G401 (cell line): ENCODE data around the gene WDR81. TPM values are rescaled to one million over a fixed set of nuclear protein-coding genes. Genes with fewer than 3 reads are reported as not detected.
"Not testable (repeated sequence)": the region's sequence is repeated elsewhere in the genome, so short reads cannot be mapped to it uniquely, and the experiment has no call there.

ENCODE experiments used
- DNase-seq: peaks from one replicate; pipeline ENCODE4 v3.0.0-alpha.2; 2015; ENCODE audit warnings: low spot score
- in situ Hi-C: cut with HindIII; loops from 2 replicates; pipeline ENCODE4 v1.10.0; 2016; ENCODE audit warnings: low sequenced_read_pairs, mixed read lengths
- total RNA-seq: library from RNA; depleted of rRNA; stranded (reverse); fragments of >200 nt; shearing (Covaris generic); gene quantifications from 2 replicates; pipeline ENCODE4 v1.2.3, GENCODE V29; 2014

The WDR81 gene
- total RNA-seq, 1 experiment from 2014 or later = 29.9 TPM

DNA sequence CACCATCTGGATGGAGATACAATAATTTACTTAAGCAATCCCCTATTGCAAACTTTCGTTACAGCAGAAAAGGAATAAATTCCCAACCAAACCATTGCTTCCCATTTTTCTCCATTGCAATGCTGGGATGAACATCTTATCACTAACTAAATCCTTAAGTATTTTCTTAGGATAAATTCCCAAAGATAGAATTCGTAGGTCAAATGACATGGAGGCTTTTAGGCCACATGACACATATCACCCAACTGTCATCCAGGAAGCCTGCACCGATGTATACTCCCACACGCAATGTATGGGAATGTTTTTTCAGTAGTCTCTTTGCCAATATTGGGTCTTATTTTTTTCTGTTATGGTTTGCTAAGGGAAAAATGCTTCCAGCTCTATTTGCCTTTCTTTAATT is 12.7 kb upstream of the WDR81 start:
- DNase-seq = no peak
- in situ Hi-C loops = no loop called here

DNA sequence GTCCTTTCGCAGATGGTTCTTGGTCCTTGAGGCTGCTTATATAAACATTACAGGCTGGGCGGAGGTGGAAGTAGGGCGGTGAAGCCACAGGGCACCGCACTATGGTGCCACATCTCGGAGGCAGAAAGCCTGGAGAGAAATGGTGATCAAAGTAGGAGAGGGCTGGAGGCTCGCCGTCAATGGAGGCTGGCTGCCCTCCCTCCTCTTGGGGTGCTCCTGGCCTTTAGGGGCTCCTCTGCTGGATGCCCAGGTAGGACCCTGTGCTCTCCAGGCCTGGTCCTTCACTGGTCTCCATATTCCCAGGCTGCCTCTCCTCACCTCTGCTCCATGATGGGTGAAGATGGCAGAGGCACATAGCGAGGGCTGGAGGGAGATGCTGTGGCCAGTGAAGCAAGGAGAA is 12.2 kb upstream of the WDR81 start:
- in situ Hi-C loops = no loop called here
- DNase-seq = no peak

DNA sequence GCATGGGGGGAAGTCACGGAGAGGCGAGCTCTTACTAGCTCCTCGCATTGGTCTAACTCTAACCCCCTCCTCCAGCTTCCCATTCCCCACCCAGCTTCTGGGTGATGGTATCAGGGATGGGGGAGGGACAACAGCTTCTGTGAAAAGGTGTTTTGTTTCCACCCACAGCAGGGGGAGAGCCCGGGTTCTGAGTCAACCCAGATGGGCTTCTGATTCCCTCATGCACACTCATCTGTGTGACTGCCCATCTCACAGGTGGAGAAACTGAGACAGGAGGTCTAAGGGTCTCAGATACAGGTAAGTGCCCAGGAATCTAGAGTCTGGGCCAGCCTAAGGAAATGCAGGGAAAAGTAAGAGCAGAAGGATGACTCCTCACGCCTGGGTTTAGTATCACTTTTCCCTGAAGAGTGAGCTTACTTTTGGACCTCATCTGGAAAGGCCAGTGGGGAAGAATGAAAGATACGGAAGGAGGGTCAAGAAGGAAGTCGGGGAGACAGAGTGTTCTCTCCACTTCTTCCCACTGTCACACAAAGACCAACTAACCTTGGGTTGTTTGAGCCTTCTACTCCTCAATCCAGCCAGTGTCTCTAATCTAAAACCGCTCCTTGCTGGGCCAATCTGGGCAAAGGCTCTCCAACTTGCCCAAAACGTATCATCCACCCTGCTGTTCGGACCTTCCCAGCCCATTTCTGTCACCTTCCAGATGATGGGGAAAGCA is 11.2 kb upstream of the WDR81 start:
- DNase-seq = no peak
- in situ Hi-C loops = no loop called here

DNA sequence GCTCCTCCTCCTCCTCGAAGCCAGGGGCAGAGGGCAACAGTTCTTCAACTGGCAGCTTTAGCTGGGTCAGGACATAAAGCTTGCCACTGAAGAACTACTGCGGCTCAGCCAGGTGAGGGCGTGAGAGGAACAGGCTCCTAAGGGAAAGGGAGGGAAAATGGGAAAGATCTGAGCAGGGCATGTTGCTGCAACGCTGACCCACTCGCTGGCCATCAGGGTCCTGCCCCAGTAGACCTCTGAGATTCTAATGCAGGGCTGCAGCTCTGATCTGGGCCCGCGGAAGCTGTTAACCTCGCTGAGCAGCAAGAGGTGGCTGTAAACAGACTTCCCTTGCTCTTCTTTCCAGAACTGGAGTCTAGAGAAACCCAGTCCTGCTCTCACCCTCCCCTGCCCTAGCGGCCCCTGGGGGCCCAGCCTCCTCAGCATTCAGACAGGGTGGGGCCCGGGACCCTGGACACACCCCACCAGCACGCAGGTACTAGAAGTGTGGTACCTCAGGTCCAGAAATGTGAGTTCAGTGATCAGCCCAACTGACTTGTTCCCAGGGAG is 10.6 kb upstream of the WDR81 start:
- in situ Hi-C loops = no loop called here

DNA sequence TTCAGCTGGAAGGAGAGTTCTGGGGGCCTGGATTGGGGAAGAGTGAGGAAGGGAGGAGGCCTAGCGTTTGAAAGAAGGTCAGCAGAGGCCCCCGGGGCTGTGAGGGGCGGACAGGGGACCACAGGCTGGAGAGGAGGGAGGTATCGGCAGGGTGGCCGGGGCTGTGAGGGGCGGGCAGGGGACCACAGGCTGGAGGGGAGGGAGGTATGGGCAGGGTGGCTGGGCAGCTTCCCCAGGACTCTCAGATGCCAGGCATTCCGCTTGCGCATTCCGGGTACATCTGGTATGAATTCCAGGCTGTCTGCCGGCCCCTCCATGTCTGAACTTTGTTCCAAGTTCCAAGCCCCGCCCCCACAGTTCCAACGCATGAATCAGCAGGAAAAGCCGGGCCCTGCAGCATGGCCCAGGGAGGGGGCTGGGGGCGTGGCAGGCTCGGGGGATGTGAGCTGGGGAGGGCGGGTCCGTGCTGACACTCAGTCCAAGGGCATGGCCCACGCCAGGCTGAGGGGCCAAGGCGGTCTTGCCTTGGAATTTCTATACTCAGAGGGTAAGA is 10.0 kb upstream of the WDR81 start:
- peak; percentile 69 for DNase-seq
- in situ Hi-C loops = no loop called here

More for the DNA sequence above, 10.6 kb upstream of the WDR81 start:
- peak; percentile 76 for DNase-seq

DNA sequence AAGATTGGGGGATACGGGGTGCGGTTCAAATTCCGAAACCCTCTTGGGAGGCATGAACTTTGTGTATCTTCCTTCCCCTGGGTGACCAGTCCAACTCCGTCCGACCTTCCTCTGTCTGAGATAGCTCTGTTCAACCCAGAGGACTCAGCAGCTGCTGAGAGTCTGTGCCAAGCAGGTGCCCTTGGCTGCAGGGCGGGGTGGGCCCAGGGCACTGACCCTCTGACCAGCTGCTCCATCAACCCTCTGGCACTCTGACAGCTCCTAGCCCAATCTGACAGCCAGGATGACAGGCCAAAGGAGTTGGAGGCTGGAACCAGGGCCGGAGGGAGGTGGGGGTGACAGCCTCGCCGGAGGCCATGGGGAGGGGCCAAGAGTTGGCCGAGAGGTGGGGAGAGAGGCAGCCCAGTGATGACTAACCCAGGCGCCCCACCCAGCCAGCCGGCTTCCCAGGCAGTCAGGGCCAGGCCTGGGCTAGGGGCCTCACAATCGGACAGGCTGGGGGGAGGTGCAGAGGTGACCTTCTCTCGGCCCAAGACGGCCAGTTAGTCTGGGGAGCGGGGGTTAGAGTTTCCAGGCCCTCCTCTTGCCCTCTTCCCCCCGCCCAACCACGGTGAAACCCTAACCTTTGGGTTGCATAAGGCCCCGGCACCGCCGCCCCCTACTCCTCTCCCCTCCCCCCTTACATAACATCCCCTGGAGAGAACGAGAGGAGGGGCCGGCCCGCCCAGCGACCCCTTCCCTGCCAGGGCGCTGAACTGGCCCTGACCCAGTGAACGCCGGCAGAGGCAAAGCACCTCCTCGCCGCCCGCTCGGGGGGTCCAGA is 9.3 kb upstream of the WDR81 start:
- in situ Hi-C loops = loop anchor here (5.0 kb wide), 1 partner anchor 47 kb away; the partner anchor contains the start of gene SERPINF1
- DNase-seq = peak; percentile 32

DNA sequence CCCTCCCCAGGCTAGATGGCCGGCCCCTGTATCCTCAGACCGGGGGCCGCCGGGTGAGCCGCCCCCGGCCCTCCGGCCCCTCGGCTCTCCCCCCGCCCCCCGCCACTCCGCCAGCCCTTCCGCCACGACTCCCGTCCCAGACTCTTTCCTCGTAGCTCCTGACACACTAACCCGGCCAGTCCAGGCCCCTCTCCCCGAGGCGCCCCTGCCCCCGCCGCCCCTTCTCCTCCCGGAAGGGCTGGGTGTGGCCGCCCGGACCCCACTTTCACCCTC is 8.8 kb upstream of the WDR81 start:
- DNase-seq = no peak
- in situ Hi-C loops = loop anchor here (5.0 kb wide), 1 partner anchor 47 kb away; the partner anchor contains the start of gene SERPINF1

DNA sequence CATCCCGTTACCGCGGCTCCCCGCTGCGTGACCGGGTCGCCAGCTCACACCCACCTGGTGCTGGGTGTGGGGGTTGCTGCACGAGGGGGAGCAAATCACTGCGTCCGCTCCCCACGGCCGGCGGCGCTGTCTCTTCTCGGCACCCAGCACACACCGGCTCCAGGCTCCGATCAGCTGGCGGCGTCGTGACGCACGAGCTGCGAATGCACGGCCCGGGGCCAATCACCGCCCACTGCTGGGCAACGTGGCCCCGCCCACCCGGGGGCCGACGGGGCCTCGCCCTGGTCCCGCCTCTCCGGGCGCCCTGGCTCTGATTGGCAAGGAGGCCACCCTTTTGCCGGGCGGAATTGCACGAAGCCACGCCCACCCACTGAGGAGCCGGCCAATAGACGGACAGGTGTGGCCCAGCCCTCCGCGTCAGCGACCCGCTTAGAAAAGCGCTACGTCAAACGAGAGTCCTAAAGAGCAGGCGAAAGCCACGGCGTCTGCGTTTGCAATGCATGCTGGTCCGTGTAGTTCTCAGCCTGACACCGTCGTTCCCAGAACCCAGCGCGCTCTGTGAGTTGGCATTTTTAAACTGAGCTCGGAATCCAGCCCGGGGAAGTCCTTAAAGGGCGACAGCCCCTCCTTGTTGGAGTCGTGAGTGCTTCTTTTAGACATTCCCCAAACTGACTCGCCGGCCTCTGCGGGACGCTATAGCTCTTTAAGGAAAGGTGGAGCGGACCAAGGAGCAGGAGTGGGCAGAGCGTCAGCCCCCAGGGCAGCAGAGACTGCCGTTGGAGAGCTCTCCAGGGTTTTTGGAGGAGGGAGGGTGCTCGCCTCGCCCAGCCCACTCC is 8.2 kb upstream of the WDR81 start:
- in situ Hi-C loops = loop anchor here (5.0 kb wide), 1 partner anchor 46 kb away; the partner anchor contains the start of gene SERPINF1
- peak; percentile 100 for DNase-seq

DNA sequence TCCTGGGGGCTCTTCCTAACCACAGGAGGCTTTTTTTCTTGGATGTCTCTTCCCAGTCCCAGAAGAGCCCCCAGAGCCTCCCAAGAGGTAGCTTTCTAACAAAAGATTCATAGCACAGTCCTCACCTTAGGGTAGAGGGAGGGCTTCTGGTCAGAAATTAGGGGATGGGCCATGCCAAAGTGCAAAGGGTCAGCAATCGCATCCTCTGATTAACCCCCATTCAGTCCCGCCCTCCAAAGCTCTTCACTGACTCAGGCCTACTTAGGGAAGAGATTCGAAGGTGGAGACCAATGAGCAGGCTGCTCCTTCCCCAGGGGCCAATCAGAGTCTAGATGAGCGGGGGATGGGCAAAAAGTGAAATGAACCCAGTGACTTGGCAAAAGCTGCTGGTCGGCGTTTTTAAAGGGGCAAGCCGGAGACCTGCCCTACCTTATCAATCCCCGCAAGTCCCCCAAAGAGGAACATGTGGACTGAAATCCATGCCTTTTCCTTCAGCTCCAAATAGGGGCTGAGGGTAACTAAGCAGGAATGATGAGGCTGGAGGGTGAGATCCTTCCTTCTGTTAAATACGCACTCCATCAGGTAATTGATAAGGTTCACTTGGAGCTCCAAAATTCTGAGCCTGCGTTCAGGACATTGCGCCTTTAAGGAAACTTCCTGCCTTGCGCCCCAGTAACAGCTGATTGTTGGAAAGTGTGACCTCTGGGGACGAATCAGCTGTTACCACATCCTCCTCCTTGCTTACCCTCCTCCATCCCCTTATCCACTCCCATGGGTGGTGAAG is 7.4 kb upstream of the WDR81 start:
- peak; percentile 99 for DNase-seq
- in situ Hi-C loops = loop anchor here (5.0 kb wide), 1 partner anchor 45 kb away; the partner anchor contains the start of gene SERPINF1

DNA sequence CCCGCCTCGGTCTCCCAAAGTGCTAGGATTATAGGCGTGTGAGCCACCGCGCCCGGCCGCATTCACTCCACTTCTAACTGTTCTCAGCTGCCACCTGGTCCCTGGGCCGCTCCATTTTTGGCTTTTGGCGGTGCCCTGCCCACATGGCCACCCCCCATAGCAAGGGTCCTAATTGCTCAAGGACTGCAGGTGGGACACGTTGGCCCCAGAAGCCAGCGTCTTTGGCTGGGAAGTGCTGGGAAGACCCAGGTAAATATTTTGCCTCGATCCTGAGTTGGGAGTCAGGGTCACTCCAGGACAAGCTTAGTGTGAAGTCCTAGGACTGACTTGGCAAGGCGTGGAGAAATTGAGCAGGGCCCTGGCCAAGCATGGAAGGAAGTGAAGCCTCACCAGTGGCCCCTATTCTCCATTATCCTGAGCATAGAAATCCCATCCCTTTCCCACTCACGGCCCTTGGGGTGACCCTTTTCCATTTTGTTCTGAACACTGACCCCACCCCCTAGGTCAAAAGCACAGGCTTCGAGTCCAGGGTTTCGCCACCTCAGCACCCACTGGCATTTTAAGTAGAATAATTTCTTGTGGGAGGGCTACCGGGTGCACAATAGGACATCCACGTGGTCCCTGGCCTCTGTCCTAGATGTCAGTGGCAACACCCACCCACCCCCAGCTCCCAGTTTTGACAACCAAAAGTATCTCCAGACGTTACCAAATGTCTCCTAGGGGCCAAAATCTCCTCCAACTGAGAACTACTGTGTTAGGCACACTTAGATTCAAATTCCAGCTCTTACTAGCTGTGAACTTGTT is 5.9 kb upstream of the WDR81 start:
- in situ Hi-C loops = loop anchor here (5.0 kb wide), 1 partner anchor 44 kb away; the partner anchor contains the start of gene SERPINF1
- DNase-seq = no peak

DNA sequence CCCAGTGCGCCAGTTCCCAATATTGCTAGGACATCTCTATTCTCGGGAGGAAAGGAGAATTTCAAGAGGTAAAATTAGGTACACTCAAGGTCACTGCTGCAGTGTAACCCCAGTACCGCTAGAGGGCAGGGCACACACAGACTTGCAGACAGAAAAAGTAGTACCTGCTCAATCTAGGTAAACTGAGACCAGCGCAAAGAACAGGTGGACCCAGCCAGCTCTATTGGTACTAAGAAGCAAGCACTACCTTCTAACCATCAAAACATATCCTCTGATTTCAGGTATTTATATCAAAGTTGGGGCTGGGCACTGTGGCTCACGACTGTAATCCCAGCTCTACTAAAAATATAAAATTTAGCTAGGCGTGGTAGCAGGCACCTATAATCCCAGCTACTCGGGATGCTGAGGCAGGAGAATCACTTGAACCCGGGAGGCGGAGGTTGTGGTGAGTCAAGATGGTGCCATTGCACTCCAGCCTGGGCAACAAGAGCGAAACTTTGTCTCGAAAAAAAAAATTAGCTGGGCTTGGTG is 3.6 kb upstream of the WDR81 start:
- peak; percentile 77 for DNase-seq
- in situ Hi-C loops = no loop called here

DNA sequence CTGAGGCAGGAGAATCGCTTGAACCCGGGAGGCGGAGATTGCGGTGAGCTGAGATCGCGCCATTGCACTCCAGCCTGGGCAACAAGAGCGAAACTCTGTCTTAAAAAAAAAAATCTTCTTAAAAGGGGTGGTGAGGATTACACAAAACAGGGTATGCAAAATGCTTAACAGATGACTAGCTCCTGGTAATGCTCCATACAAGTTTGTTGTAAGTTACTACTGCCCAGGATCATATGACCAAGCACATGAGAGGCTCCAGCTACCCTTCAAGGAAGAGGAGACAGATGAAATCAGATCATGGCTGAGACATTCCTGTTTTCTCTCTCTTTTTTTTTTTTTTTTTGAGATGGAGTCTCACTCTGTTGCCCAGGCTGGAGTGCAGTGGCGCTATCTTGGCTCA is 2.5 kb upstream of the WDR81 start:
- in situ Hi-C loops, DNase-seq: not testable (repeated sequence)

DNA sequence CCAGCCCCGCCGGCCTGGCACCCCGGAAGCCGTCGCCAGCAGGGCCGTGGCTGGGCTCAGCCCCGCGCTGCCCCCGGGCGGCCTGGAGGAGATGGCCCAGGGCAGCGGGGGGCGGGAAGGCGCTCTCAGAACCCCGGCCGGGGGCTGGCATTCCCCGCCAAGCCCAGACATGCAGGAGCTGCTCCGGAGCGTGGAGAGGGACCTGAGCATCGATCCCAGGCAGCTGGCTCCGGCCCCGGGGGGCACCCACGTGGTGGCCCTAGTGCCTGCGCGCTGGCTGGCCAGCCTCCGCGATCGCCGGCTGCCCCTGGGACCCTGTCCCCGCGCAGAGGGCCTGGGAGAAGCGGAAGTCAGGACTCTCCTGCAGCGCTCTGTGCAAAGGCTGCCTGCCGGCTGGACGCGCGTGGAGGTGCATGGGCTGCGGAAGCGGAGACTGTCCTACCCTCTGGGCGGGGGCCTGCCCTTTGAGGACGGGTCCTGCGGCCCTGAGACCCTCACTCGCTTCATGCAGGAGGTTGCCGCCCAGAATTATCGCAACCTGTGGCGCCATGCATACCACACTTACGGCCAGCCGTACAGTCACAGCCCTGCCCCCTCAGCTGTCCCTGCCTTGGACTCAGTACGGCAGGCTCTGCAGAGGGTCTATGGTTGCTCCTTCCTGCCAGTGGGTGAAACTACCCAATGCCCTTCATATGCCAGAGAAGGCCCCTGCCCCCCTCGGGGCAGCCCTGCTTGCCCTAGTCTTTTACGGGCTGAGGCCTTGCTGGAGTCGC is 551 bp downstream of the WDR81 start:
- DNase-seq = no peak
- in situ Hi-C loops = no loop called here

DNA sequence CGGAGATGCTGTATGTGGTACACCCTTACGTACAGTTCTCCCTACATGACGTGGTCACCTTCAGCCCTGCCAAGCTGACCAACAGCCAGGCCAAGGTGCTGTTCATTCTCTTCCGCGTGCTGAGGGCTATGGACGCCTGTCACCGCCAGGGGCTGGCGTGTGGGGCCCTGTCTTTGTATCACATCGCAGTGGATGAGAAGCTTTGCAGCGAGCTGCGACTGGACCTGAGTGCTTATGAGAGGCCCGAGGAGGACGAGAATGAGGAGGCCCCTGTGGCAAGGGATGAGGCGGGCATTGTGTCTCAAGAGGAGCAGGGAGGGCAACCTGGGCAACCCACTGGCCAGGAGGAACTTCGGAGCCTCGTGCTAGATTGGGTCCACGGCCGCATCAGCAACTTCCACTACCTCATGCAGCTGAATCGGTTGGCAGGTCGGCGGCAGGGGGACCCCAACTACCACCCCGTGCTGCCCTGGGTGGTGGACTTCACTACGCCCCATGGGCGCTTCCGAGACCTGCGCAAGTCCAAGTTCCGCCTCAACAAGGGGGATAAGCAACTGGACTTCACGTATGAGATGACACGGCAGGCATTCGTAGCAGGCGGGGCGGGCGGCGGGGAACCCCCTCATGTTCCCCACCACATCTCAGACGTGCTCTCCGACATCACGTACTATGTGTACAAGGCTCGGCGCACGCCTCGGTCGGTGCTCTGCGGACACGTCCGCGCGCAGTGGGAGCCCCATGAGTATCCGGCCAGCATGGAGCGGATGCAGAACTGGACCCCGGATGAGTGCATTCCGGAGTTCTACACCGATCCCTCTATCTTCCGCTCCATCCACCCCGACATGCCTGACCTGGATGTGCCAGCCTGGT is 1.4 kb downstream of the WDR81 start:
- in situ Hi-C loops = no loop called here
- no peak for DNase-seq

DNA sequence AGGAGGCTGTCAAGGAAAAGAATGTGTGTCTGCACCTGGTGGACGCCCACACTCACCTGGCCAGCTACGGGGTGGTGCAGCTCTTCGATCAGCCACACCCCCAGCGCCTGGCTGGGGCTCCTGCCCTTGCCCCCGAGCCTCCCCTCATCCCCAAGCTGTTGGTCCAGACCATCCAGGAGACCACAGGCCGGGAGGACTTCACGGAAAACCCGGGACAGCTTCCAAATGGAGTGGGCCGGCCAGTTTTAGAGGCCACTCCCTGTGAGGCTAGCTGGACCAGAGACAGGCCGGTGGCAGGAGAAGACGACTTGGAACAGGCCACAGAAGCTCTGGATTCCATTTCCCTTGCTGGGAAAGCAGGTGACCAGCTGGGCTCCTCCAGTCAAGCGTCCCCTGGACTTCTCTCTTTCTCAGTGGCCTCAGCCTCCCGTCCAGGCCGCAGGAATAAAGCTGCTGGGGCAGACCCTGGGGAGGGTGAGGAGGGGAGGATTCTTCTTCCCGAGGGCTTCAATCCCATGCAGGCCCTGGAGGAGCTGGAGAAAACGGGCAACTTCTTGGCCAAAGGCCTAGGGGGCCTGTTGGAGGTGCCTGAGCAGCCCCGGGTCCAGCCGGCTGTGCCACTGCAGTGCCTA is 2.2 kb downstream of the WDR81 start:
- in situ Hi-C loops = no loop called here
- DNase-seq = no peak
